Measurements from ENCODE around the gene PAX5. TPM values are rescaled to one million over a fixed set of nuclear protein-coding genes. Genes with fewer than 3 reads are reported as not detected.

PAX5 gene
- total RNA-seq, 2 experiments from 2014 or later: 0.95 to 1.1 TPM

GRCh38 chr9:37034938-37035647, 1.0 kb upstream of the PAX5 start:
- Mint-ChIP-seq H3K4me1 (ENCODE audit: low read depth) (peaks cover 41% of the 10 kb centered on the region), H3K27me3 (peaks cover 85% of the 10 kb centered on the region), H3K9me3 (peaks cover 2% of the 10 kb centered on the region), H3K36me3 (ENCODE audit: low read depth) (peaks cover 6% of the 10 kb centered on the region), H3K27ac (no peak overlapping the region), H3K4me3 (peak overlapping the region; percentile 70)
- ChIA-PET CTCF (interaction anchor here (1.0 to 1.1 kb wide), 2 partner anchors 24 to 51 kb away, joined by 3 to 4 read pairs; no protein-coding TSS in a partner anchor), POLR2A (interaction anchor here (1.0 kb wide), 1 partner anchor 86 kb away, joined by 4 read pairs; the partner anchor contains the start of gene ZCCHC7)
- ATAC-seq (no peak), DNase-seq (no peak)
- TF ChIP-seq CTCF (IDR thresholded peaks at IDR 0.05): peak; percentile 5
- intact Hi-C loops (cut with micrococcal nuclease): no loop called here

- POLR2A ChIA-PET: no interaction called here
- H3K36me3 Mint-ChIP-seq (ENCODE audit: low read depth): peaks cover 6% of the 10 kb centered on the region
- peak; percentile 53 for TF ChIP-seq CTCF (IDR thresholded peaks at IDR 0.05)
- peaks cover 2% of the 10 kb centered on the region for H3K9me3 Mint-ChIP-seq
- CTCF ChIA-PET: interaction anchor here (1.1 kb wide), 1 partner anchor 23 kb away, joined by 4 read pairs; no protein-coding TSS in a partner anchor
- intact Hi-C loops (cut with micrococcal nuclease): no loop called here
- peaks cover 87% of the 10 kb centered on the region for H3K27me3 Mint-ChIP-seq
- DNase-seq (peak; percentile 60), ATAC-seq (peak; percentile 44)
- peak overlapping the region; percentile 70 for H3K4me3 Mint-ChIP-seq
- peaks cover 43% of the 10 kb centered on the region for H3K4me1 Mint-ChIP-seq (ENCODE audit: low read depth)
- no peak overlapping the region for H3K27ac Mint-ChIP-seq
Observed at GRCh38 chr9:37034305-37034937, 353 bp upstream of the PAX5 start.

- Mint-ChIP-seq H3K4me3 (peak overlapping the region; percentile 70), H3K4me1 (ENCODE audit: low read depth) (peaks cover 47% of the 10 kb centered on the region), H3K27ac (no peak overlapping the region), H3K27me3 (peaks cover 87% of the 10 kb centered on the region), H3K36me3 (ENCODE audit: low read depth) (peaks cover 4% of the 10 kb centered on the region), H3K9me3 (peaks cover under 1% of the 10 kb centered on the region)
- ChIA-PET CTCF (no interaction called here), POLR2A (no interaction called here)
- ATAC-seq (no peak), DNase-seq (no peak)
- TF ChIP-seq CTCF (IDR thresholded peaks at IDR 0.05): no peak
- intact Hi-C loops (cut with micrococcal nuclease): no loop called here
Observed at GRCh38 chr9:37033141-37033540, 927 bp downstream of the PAX5 start.

- intact Hi-C loops (cut with micrococcal nuclease): no loop called here
- CTCF ChIA-PET: no interaction called here
- peaks cover 49% of the 10 kb centered on the region for H3K4me1 Mint-ChIP-seq (ENCODE audit: low read depth)
- ATAC-seq: no peak
- H3K36me3 Mint-ChIP-seq (ENCODE audit: low read depth): peaks cover 6% of the 10 kb centered on the region
- no peak for TF ChIP-seq CTCF (IDR thresholded peaks at IDR 0.05)
- H3K4me3 Mint-ChIP-seq: no peak overlapping the region
- no peak for DNase-seq
- H3K27ac Mint-ChIP-seq: no peak overlapping the region
- peaks cover 87% of the 10 kb centered on the region for H3K27me3 Mint-ChIP-seq
- no peaks in the 10 kb centered on the region for H3K9me3 Mint-ChIP-seq
- POLR2A ChIA-PET: no interaction called here
Observed at GRCh38 chr9:37032713-37033112, 1.4 kb downstream of the PAX5 start.

- ATAC-seq (no peak), DNase-seq (no peak)
- ChIA-PET POLR2A (no interaction called here), CTCF (interaction anchor here (1.1 kb wide), 1 partner anchor 46 kb away, joined by 3 read pairs; no protein-coding TSS in a partner anchor)
- TF ChIP-seq CTCF (IDR thresholded peaks at IDR 0.05): no peak
- Mint-ChIP-seq H3K4me1 (ENCODE audit: low read depth) (peaks cover 46% of the 10 kb centered on the region), H3K27me3 (peaks cover 87% of the 10 kb centered on the region), H3K27ac (no peak overlapping the region), H3K36me3 (ENCODE audit: low read depth) (peaks cover 6% of the 10 kb centered on the region), H3K4me3 (no peak overlapping the region), H3K9me3 (no peaks in the 10 kb centered on the region)
- intact Hi-C loops (cut with micrococcal nuclease): no loop called here
Observed at GRCh38 chr9:37031902-37032301, 2.2 kb downstream of the PAX5 start.
